Nephron (organoid): ENCODE results near the gene HERPUD1.

Source experiments
- H3K27ac Mint-ChIP-seq, 3 experiments: 2 replicates each; pipeline ENCODE4 v1.8.0; 2020; ENCODE audit warnings: mixed read lengths in 3 of 3, mild to moderate bottlenecking in 2 of 3, moderate library complexity in 1 of 3
- H3K27me3 Mint-ChIP-seq: 2 replicates; pipeline ENCODE4 v1.8.0; 2021; ENCODE audit warnings: low read depth, mild to moderate bottlenecking, moderate library complexity, mixed read lengths
- H3K36me3 Mint-ChIP-seq: 2 replicates; pipeline ENCODE4 v1.8.0; 2020; ENCODE audit warnings: low read depth, mixed read lengths
- H3K4me1 Mint-ChIP-seq: 2 replicates; pipeline ENCODE4 v1.8.0; 2020; ENCODE audit warnings: mixed read lengths
- H3K4me3 Mint-ChIP-seq, 3 experiments: 2 replicates each; pipeline ENCODE4 v1.8.0; 2020; ENCODE audit warnings: mild to moderate bottlenecking in 3 of 3, mixed read lengths in 3 of 3, moderate library complexity in 2 of 3
- H3K9me3 Mint-ChIP-seq: 2 replicates; pipeline ENCODE4 v1.8.0; 2020; ENCODE audit warnings: mixed read lengths
- TF ChIP-seq, protein P1 (sequence below), 3 experiments: fragments of 200-600 bp; sonication (generic); IDR thresholded peaks; one replicate each; pipeline ENCODE4 v1.5.0; 2021; ENCODE audit warnings: antibody characterized with exemption in 3 of 3; ENCODE audit not compliant: unreplicated experiment in 3 of 3

The HERPUD1 gene

GRCh38 chr16:56946767-56947603, 15.0 kb downstream of the HERPUD1 start:
- TF ChIP-seq, protein P1, sequence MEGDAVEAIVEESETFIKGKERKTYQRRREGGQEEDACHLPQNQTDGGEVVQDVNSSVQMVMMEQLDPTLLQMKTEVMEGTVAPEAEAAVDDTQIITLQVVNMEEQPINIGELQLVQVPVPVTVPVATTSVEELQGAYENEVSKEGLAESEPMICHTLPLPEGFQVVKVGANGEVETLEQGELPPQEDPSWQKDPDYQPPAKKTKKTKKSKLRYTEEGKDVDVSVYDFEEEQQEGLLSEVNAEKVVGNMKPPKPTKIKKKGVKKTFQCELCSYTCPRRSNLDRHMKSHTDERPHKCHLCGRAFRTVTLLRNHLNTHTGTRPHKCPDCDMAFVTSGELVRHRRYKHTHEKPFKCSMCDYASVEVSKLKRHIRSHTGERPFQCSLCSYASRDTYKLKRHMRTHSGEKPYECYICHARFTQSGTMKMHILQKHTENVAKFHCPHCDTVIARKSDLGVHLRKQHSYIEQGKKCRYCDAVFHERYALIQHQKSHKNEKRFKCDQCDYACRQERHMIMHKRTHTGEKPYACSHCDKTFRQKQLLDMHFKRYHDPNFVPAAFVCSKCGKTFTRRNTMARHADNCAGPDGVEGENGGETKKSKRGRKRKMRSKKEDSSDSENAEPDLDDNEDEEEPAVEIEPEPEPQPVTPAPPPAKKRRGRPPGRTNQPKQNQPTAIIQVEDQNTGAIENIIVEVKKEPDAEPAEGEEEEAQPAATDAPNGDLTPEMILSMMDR (IDR thresholded peaks at IDR 0.05; ENCODE audit: unreplicated experiment in 3 of 3) = no peak
- Mint-ChIP-seq H3K4me3 (no peak overlapping the region), H3K27ac (peak overlapping the region; percentile 18 to 56 (median 45)), H3K36me3 (peaks cover 26% of the 10 kb centered on the region), H3K4me1 (peaks cover 16% of the 10 kb centered on the region), H3K27me3 (peaks cover 3% of the 10 kb centered on the region), H3K9me3 (no peaks in the 10 kb centered on the region)

DNA sequence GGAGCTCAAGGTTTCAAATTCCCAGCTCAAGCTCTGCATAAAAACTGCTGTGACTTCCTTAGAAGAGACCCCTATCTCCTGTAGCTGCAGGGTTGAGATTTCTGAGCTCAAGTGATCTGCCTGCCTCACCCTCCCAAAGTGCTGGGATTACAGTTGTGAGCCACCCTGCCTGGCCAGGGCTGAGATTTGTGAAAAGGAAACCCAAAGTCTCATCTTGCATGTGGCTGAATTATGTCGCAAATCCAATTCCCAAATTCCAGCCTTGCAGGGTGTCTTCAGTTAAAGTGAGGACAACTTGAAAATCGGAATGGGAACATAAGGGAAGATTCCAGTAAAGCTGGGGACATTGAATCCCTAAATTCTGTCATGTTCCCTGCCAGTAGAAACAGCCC, 15.7 kb downstream of the HERPUD1 start:
- peaks cover 22% of the 10 kb centered on the region for H3K36me3 Mint-ChIP-seq
- peaks cover 16% of the 10 kb centered on the region for H3K4me1 Mint-ChIP-seq
- peaks cover 6% of the 10 kb centered on the region for H3K27me3 Mint-ChIP-seq
- peak overlapping the region in 1 of 3 experiments; percentile 18 for H3K27ac Mint-ChIP-seq
- TF ChIP-seq, protein P1 (IDR thresholded peaks at IDR 0.05; ENCODE audit: unreplicated experiment in 3 of 3) = no peak
- no peaks in the 10 kb centered on the region for H3K9me3 Mint-ChIP-seq
- no peak overlapping the region for H3K4me3 Mint-ChIP-seq

- Mint-ChIP-seq H3K4me3 (no peak overlapping the region), H3K4me1 (peaks cover 16% of the 10 kb centered on the region), H3K27me3 (peaks cover 6% of the 10 kb centered on the region), H3K36me3 (peaks cover 16% of the 10 kb centered on the region), H3K9me3 (no peaks in the 10 kb centered on the region), H3K27ac (no peak overlapping the region)
- TF ChIP-seq, protein P1 (IDR thresholded peaks at IDR 0.05; ENCODE audit: unreplicated experiment in 3 of 3) = no peak
Measured at GRCh38 chr16:56948234-56948633, 16.3 kb downstream of the HERPUD1 start.

- TF ChIP-seq, protein P1 (IDR thresholded peaks at IDR 0.05; ENCODE audit: unreplicated experiment in 3 of 3) = no peak
- Mint-ChIP-seq H3K9me3 (no peaks in the 10 kb centered on the region), H3K4me3 (no peak overlapping the region), H3K4me1 (peaks cover 12% of the 10 kb centered on the region), H3K27me3 (peaks cover 6% of the 10 kb centered on the region), H3K27ac (no peak overlapping the region), H3K36me3 (peaks cover 2% of the 10 kb centered on the region)
Measured at GRCh38 chr16:56950051-56950450, 18.1 kb downstream of the HERPUD1 start.

GRCh38 chr16:56950455-56950854, 18.5 kb downstream of the HERPUD1 start:
- Mint-ChIP-seq H3K27ac (no peak overlapping the region), H3K4me1 (peaks cover 11% of the 10 kb centered on the region), H3K36me3 (no peaks in the 10 kb centered on the region), H3K27me3 (peaks cover 6% of the 10 kb centered on the region), H3K4me3 (no peak overlapping the region), H3K9me3 (no peaks in the 10 kb centered on the region)
- TF ChIP-seq, protein P1 (IDR thresholded peaks at IDR 0.05; ENCODE audit: unreplicated experiment in 3 of 3) = no peak
